Measurements from ENCODE around the gene MAML2.

DNA sequence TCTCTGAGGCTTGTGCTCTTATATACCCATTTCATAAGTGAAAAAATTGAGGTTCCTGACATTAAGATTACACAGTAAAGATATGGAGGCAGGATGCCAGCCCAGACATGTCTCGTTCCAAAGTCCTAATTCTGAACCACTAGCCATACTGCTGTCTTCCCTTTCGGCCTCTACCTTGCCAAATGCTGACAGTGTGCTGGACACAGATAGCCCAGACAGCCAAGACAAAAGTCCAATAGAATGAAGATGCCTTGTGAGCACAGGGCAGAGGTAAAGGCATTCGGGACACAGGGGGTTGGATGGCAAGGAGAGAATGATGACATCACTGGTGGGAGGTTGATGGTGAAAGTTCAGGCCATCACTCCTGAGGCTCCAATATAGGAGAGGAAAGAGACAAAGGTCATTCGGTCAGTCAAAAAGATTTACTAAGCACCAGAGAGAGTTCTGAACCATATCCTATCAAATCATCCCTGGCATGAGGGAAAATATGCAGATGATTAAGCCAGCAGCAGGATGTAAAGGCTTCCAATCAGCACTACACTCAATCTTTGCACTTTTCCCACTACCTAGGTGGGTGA, 245.1 kb downstream of the MAML2 start:
- TF ChIP-seq, protein P1, sequence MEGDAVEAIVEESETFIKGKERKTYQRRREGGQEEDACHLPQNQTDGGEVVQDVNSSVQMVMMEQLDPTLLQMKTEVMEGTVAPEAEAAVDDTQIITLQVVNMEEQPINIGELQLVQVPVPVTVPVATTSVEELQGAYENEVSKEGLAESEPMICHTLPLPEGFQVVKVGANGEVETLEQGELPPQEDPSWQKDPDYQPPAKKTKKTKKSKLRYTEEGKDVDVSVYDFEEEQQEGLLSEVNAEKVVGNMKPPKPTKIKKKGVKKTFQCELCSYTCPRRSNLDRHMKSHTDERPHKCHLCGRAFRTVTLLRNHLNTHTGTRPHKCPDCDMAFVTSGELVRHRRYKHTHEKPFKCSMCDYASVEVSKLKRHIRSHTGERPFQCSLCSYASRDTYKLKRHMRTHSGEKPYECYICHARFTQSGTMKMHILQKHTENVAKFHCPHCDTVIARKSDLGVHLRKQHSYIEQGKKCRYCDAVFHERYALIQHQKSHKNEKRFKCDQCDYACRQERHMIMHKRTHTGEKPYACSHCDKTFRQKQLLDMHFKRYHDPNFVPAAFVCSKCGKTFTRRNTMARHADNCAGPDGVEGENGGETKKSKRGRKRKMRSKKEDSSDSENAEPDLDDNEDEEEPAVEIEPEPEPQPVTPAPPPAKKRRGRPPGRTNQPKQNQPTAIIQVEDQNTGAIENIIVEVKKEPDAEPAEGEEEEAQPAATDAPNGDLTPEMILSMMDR (IDR thresholded peaks at IDR 0.05): no peak
- TF ChIP-seq POLR2A (IDR thresholded peaks at IDR 0.05): no peak
